DMS114 treated with DMSO at 0.1 percent for 48 hours (cell line): ENCODE measurements around the gene AKAP9.
"Not testable (repeated sequence)": the region's sequence is repeated elsewhere in the genome, so short reads cannot be mapped to it uniquely, and the experiment has no call there.

Experiments
- DNase-seq: peaks from one replicate; lab custom pipeline; 2025; ENCODE audit not compliant: unreplicated experiment; lab: John Stamatoyannopoulos, UW

The AKAP9 gene

DNA sequence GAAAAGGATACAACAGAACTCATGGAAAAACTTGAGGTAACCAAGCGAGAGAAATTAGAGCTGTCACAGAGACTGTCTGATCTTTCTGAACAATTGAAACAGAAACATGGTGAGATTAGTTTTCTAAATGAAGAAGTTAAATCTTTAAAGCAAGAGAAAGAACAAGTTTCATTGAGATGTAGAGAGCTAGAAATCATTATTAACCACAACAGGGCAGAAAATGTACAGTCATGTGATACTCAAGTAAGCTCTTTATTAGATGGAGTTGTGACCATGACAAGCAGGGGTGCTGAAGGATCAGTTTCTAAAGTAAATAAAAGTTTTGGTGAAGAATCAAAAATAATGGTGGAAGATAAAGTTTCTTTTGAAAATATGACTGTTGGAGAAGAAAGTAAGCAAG lies 62.1 kb downstream of the AKAP9 start:
- no peak for DNase-seq

DNA sequence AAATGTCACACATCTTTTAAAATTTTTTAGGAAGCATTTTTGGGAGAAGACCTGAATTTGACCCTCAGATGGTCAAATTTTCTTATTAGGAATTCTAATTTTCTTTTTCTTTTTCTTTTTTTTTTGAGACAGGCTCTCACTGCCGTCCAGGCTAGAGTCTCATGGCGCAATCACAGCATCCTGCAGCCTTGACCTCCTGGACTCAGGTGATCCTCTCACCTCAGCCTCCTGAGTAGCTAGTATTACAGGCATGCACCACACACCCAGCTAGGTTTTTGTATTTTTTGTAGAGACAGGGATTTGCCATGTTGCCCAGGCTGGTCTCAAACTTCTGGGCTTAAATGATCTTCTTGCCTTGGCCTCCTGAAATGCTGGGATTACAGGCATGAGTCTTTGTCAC lies 65.4 kb downstream of the AKAP9 start:
- DNase-seq = no peak

DNA sequence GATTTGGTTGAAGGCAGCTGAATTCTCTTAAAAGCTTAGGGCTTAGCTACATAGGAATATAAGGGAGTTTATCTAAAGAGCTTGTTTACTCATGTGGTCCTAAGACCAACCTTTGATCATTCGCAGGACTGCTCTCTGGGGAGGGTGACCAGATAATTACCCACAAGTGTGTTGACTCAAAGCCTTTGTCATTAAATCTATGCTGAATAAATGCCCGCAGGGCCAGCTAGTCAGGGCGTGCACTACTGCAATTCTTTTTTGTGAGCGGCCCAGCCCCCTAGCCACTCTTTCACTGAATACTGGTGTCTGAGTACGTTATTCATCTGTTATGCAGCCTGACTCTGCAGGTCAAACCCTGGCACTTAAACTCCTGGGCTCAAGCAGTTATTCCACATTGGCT lies 69.6 kb downstream of the AKAP9 start:
- no peak for DNase-seq

DNA sequence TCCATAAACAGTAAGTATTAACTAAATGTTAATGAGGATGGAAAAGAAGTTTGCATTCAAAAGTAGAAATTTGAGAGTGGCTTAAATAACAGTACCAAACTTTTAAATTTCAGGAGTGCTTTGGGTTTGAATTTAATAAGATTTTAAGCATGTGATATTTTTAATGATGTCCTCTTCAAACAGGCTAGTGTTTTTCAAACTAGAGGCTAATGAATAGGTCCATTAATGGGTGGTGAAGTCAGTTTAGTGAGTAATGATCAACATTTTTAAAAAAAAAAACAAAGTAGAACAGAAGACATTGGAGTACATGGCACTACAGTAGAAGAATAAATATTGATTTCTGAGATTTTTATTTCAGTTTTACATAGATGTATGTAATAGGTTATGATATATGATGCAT lies 72.9 kb downstream of the AKAP9 start:
- no peak for DNase-seq

DNA sequence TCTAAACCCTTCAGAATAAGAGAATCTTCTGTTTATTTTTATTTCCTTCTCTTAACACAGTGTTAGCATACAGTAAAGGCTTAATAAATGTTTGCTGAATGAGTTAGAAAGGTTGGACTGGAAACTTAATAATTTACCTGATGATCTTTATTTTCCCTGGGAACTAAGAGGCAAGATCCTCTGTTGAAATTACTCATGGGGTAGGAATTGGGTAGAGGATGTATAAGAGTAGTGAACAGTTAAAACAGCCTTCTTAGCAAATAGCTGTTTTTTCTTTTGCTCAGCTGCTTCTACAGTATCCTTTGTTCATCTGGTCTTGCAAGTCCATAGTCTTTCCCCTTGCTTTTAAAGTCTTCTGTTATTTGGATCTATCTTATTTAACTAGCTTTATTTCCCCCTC lies 80.0 kb downstream of the AKAP9 start:
- no peak for DNase-seq

DNA sequence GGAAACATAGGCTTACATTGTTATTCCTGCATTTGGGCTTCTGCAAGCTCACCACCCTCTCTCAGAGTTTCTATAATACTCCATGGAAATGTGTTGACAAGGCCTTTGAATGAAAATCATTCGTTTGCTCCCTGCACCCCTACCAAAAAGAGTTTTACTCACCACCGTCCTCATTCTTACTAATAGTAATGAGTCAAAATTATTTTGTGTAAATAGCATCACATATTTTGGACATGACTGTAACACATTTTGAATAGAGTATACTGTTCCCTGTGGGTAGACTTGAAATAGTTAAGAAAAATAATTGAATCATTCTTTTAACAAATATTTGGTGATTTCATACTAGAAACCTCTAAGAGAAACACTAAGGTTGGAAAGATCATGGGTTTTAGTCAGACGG lies 84.6 kb downstream of the AKAP9 start:
- no peak for DNase-seq

DNA sequence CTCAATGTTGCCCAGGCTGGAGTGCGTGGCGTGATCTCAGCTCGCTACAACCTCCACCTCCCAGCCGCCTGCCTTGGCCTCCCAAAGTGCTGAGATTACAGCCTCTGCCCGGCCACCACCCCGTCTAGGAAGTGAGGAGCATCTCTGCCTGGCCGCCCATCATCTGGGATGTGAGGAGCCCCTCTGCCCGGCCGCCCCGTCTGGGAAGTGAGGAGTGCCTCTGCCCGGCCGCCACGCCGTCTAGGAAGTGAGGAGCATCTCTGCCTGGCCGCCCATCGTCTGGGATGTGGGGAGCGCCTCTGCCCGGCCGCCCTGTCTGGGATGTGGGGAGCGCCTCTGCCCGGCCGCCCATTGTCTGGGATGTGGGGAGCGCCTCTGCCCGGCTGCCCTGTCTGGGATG lies 86.0 kb downstream of the AKAP9 start:
- not testable (repeated sequence) for DNase-seq

DNA sequence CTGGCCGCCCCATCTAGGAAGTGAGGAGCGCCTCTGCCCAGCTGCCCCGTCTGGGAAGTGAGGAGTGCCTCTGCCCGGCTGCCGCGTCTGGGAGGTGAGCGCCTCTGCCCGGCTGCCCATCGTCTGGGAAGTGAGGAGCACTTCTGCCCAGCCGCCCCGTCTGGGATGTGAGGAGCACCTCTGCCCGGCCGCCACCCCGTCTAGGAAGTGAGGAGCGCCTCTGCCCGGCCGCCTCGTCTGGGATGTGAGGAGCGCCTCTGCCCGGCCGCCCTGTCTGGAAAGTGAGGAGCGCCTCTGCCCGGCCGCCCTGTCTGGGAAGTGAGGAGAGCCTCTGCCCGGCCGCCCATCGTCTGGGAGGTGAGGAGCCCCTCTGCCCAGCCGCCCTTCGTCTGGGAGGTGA lies 86.5 kb downstream of the AKAP9 start:
- not testable (repeated sequence) for DNase-seq

DNA sequence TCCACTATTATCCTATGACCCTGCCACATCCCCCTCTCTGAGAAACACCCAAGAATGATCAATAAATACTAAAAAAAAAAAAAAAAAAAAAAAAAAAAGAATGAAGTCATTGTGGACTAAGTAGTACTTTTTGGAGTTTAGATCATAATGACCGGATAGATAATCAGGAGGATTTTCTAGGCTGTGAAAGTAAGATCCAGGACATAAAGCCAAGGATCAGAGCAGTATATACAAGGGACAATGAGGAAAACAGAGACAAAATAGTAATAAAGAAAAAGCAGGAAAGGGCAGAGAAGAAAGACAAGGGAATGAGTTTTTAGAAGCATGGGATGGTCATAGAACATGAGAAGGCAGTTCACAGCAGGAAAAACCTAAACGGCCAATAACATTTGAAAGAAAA lies 87.6 kb downstream of the AKAP9 start:
- no peak for DNase-seq

DNA sequence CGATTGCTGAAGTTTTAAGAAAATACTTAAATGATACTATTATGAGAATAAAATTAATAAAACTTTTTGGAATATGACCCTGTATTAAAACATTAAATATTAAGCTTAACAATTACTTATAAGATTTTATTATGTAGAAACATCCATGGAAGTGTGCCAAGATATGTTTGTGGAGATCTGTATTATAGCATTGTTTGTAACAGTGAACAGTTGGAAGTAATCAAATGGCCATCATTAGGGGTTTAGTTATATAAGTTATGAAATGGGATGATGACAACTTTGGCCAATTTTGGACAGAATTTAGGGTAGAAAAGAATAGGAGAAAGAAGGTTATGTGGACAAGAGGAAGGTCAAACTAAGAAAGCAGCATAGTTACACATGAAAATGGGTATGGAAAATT lies 88.0 kb downstream of the AKAP9 start:
- no peak for DNase-seq

DNA sequence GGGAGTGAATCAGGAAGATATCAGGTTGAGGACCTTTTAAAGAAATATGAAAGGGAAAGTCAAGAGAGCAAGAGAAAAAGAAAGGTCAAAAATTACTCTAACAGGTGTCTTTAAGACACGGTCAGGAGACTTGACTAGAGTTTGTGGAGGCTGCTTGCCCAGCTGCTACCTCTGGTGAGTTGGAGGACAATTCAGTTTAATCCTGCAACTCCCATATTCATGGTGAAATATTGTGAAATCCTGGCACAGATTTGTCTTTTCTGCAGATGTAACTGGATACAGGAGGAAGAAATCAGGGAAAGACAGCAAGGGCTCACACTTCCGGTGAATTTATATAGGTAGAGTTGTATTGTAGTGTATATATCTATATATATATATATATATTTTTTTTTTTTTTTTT lies 93.5 kb downstream of the AKAP9 start:
- no peak for DNase-seq

DNA sequence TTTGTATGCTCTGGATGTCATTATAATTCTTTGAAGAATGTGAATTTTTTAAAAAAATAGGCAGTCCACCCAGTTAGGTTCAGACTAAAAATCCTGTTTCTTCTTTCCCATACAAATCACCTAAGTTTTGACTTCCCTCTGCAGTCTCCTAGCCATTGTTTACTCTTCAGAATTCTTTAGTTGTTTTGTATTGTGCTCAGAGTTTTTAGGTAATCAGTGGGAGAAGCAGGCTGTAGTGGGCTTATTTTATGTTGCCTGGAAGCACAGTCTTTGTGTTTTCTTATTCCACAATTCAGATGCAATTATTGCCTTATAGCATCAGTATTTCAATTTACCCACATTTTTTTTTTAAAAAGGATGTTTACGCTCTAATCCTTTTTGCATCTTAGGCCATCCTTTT lies 94.9 kb downstream of the AKAP9 start:
- no peak for DNase-seq

DNA sequence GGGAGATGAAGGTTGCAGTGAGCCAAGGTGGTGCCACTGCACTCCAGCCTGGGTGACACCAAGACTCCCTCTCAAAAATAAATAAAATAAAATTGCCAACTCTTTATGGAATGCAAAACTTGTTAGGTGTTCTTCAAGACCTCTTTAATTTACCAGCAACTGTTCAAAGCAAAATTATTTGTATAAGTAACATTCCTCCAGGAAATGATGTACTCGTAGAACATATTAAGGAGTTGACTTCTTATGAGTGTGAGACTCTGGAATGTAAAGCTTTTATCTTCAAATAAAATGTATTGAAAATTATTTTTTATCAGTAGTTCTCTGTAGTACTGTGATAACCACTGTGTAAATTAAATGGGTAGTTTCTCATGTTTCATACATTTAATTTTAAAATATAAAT lies 99.2 kb downstream of the AKAP9 start:
- DNase-seq = no peak

DNA sequence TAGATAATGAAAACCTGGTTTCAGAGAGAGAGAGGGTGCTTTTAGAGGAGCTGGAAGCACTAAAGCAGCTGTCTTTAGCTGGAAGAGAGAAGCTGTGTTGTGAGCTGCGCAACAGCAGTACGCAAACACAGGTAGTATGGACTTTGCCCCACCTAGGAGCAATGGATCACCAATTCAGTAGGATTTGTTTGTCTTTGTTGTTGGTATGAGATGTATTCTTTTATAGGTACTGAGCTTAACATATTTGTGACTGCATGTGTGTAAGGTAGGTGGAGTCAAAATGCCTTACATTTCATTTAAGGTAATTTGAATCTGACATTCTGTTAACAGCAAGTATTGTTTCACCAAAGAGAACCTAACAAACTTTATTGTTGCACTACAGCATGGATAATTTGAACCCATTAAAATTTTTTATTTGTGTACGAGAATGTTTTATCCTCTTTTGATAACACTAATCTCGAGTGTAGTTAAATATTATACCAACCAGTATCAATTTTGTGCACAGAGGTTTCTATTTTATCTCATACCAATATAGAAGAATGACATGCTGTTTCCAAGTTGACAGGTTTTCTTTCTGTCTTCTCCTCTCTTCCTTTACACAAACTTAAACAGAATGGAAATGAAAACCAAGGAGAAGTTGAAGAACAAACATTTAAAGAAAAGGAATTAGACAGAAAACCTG lies 101.5 kb downstream of the AKAP9 start:
- DNase-seq = no peak

DNA sequence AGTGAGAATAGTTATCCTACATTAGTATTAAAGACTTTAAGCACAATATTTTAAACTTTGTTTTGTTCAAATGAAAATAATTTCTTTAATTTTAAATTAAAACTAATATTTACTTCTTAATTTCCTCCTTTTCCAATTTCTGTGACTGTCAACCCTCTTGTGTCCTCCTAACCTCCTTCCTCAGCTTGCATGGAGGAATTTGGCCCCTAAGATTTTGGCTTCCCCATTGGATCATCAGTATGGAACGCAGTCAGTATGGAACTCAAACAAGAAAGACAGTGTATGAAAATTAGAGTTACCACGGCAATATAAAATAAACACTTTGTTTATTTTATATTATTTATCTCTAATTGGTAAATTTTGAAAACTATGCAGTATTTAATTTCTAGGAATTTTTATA lies 102.4 kb downstream of the AKAP9 start:
- no peak for DNase-seq

DNA sequence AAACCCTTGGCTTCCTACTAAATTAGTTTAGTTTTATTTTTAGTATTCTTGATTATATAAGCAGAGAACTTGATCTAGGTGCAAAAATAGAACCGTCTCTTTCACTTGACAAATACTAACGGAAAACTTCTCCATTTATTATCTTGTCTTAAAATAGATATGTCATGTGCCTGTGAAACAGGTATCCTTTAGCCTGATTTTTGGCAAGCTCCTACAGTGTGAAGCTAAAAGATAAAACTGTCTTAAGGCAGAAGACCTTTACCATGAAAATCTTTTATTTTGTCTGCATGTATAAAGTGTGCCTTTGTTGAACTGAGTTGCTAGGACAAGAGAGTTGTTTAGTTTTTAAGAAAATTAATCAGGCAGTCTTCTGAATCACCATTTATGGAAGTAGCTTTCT lies 103.0 kb downstream of the AKAP9 start:
- no peak for DNase-seq

DNA sequence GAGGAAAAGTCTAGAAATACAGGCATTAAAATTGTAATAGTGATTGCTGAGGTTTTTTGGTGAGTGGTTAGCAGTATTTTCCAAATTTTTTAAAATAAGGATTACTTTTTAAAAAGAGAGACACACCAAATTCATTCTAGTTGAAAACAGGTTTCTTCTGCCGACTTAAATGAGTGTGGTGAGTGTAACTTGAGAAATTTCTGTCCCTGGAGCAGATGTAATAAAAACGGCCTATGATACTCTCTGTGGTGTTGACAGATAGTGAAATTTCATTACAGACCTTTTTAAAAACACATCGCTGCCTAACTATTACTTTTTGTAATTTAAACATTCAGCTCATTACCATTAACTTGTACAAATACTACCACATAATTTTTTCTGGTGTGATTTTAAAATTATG lies 103.5 kb downstream of the AKAP9 start:
- no peak for DNase-seq

DNA sequence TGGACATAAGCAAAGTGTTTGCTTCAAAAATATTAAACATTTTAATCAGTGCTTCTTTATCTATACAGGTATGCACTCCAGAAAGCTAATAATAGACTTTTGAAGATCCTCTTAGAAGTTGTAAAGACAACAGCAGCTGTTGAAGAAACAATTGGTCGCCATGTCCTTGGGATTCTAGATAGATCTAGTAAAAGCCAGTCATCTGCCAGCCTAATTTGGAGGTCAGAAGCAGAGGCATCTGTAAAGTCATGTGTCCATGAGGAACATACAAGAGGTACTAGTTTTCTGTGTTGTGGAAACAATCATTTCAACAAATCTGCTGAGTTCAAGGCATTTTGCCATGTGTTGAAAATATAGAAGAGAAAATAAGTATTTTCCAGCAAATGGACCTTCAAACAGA lies 104.3 kb downstream of the AKAP9 start:
- DNase-seq = no peak

DNA sequence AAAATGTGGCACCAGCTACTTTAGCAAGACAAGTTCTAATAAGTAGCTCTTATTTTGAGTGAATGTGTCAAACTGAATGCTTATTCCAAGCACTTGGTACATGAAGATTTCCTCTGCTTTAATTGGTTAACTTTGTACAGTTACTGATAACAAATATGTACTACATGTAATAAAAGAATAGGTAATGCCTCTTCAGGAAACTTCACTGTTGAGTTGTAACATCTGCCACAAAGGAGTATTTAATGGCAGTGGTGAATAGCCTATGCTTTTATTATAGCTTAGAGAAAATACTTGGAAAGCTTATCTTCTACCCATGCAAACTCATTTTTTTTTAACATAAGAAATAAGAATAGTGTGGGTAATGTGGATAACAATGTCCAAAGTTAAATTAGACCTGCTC lies 111.0 kb downstream of the AKAP9 start:
- DNase-seq = no peak

DNA sequence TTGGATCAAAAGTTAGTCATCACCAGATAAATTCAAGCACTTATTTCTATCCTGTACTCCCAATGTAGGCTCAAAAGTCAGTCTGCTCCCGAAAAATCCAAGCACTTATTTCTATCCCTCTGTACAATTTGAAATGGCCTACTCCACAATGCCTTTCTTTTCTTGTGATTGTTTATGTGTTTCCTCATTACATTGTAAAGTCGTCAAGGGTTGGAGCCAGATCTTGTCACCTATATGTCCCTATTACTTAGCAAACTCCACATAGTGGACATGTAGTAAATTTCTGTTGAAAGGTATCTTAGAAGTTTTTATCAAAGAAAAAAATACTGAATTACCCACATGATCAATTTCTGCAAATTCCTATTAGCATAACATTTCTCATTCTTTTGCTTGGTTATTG lies 111.5 kb downstream of the AKAP9 start:
- DNase-seq = no peak

DNA sequence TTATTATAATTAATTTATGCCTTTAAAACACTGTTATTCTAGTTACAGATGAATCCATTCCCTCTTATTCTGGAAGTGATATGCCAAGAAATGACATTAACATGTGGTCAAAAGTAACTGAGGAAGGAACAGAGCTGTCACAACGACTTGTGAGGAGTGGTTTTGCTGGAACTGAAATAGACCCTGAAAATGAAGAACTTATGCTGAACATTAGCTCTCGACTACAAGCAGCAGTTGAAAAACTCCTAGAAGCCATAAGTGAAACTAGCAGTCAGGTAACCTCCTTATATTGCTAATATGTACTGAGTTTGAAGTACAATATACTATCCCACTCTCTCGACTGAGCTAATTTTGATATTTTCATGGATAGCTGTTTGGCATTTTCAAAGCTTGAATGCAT lies 112.0 kb downstream of the AKAP9 start:
- no peak for DNase-seq

DNA sequence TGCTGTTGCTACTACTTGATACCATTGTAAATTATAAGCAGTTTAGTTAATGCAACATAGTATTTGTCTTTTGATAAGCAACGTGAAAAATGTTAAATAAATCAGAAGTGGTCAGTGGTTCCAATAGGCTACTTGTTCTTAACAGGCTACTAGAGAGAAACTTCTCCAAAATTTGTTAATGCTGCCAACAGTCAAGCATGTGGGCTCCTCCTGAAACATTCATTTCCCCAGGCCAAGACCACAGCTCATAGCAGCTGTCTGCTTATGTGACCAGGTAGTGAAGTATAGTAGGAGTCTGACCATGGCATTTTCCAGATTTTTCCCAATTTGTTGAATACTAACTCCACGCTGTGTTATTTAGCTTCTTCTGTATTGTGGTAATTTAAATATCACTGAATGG lies 112.7 kb downstream of the AKAP9 start:
- DNase-seq = no peak

DNA sequence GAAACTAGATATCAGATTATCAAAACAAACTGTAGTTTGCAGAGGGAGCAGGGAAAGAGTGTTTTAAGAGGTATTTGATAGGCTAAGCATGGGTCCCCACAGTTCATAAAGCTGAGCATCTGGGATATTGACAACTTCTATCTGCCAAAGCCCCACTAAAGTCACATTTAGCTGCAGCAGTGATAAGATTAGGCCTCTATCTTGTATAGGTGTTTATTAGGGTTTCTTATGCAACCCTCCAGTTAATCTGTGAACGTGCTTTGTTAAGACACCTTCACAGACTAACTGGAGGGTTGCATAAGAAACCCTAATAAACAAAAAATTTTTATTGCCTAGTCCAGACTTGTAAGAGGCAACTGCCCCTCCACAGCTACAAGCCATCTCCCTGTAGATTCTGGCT lies 115.6 kb downstream of the AKAP9 start:
- DNase-seq = no peak

DNA sequence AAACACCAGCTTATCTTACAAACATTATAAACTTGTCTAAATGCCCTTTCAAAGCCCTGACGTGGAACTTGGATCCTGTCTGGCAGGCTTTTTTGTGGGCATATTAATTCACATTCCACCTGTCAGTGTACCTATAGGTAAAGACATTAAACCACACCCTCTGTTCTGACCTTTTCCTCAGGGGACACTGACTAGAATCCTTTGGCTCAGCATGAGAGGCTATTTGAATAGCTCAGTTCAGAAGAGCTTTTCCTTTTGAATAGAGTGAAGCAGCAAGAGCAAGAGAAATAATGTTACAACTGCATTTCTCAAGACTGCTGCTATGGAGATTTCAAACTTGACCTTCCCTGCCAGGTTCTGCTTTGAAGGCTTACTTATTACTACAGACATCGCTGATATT lies 116.7 kb downstream of the AKAP9 start:
- DNase-seq = no peak
